GM12878 (cell line): ENCODE data around the gene LSR. TPM values are rescaled to one million over a fixed set of nuclear protein-coding genes. Genes with fewer than 3 reads are reported as not detected.

Experiments used
- ATF7 ChIP-seq: fragments of 450-650 bp; IDR thresholded peaks from 2 replicates; pipeline ENCODE4 v1.6.1; 2016; ENCODE audit warnings: low read depth, mild to moderate bottlenecking
- BCL11A ChIP-seq: IDR thresholded peaks from 2 replicates; pipeline ENCODE4 v1.6.1; 2011; ENCODE audit warnings: low read depth, low read length
- CBX3 ChIP-seq: fragments of 200-600 bp; sonication (generic); IDR thresholded peaks from 2 replicates; pipeline ENCODE4 v1.6.1; 2016; ENCODE audit warnings: low read depth, borderline replicate concordance
- CHD2 ChIP-seq: IDR thresholded peaks from 2 replicates; pipeline ENCODE4 v1.6.1; 2011; ENCODE audit warnings: low read depth, low read length, improper control_type of control experiment, borderline replicate concordance
- DPF2 ChIP-seq: fragments of 450-650 bp; IDR thresholded peaks from 2 replicates; pipeline ENCODE4 v1.6.1; 2017; ENCODE audit warnings: mild to moderate bottlenecking
- ETV6 ChIP-seq, 2 experiments: fragments of 450-650 bp in 1 of 2; IDR thresholded peaks in 1 of 2; conservative IDR thresholded peaks in 1 of 2; 2 replicates each; pipeline ENCODE4 v1.6.1; 2014; ENCODE audit warnings: antibody characterized with exemption in 1 of 2, borderline replicate concordance in 1 of 2, low read depth in 1 of 2, mild to moderate bottlenecking in 1 of 2, moderate library complexity in 1 of 2
- IRF3 ChIP-seq: fragments of 450-650 bp; IDR thresholded peaks from 2 replicates; pipeline ENCODE4 v1.6.1; 2014; ENCODE audit warnings: mild to moderate bottlenecking
- IRF4 ChIP-seq: IDR thresholded peaks from 2 replicates; pipeline ENCODE4 v1.6.1; 2011; ENCODE audit warnings: low read depth, low read length
- NFIC ChIP-seq: IDR thresholded peaks from 2 replicates; pipeline ENCODE4 v1.6.1; 2012; ENCODE audit warnings: low read depth, mild to moderate bottlenecking, inconsistent platforms, low read length, moderate library complexity
- NFYA ChIP-seq: IDR thresholded peaks from 2 replicates; pipeline ENCODE4 v1.6.1; 2011; ENCODE audit warnings: low read depth, mild to moderate bottlenecking, low read length, improper control_type of control experiment, borderline replicate concordance
- PAX8 ChIP-seq: fragments of 450-650 bp; IDR thresholded peaks from 2 replicates; pipeline ENCODE4 v1.6.1; 2017; ENCODE audit warnings: mild to moderate bottlenecking, moderate library complexity
- RB1 ChIP-seq: fragments of 450-650 bp; formaldehyde crosslinking; IDR thresholded peaks from 2 replicates; pipeline ENCODE4 v1.6.1; 2017; ENCODE audit warnings: mild to moderate bottlenecking, borderline replicate concordance
- RELA ChIP-seq: fragments of 450-650 bp; IDR thresholded peaks from 2 replicates; pipeline ENCODE4 v1.8.0; 2014; ENCODE audit warnings: borderline replicate concordance; ENCODE audit not compliant: partially characterized antibody
- SIN3A ChIP-seq: IDR thresholded peaks from 2 replicates; pipeline ENCODE4 v1.6.1; 2012; ENCODE audit warnings: low read depth, low read length, improper control_type of control experiment
- SMAD1 ChIP-seq: fragments of 450-650 bp; IDR thresholded peaks from 2 replicates; pipeline ENCODE4 v1.6.1; 2018; ENCODE audit warnings: mild to moderate bottlenecking, low read depth; ENCODE audit not compliant: partially characterized antibody
- TCF3 ChIP-seq: IDR thresholded peaks from 2 replicates; pipeline ENCODE4 v1.6.1; 2012; ENCODE audit warnings: low read depth, mild to moderate bottlenecking, low read length, borderline replicate concordance; ENCODE audit not compliant: insufficient read depth
- ZBTB4 ChIP-seq: fragments of 450-650 bp; formaldehyde crosslinking; IDR thresholded peaks from 2 replicates; pipeline ENCODE4 v1.4.0; 2022; ENCODE audit warnings: mild to moderate bottlenecking, moderate library complexity
- polyA plus RNA-seq, 11 experiments: library from polyadenylated mRNA; depleted of rRNA in 4 of 11; unstranded in 6 of 11; stranded (reverse) in 5 of 11; fragments of >200 nt; fragmentation: Nextera tagmentation in 4 of 11; fragmentation: Illumina TruSeq in 1 of 11; extraction: Ambion mirVana in 4 of 11; extraction: Trizol in 1 of 11; gene quantifications; 1 replicate in 1 of 11; 2 replicates in 10 of 11; pipeline versions ENCODE4 v1.2.1 to v1.2.3, GENCODE V29; 2011 to 2016; ENCODE audit warnings: inconsistent platforms in 2 of 11, missing spikeins in 2 of 11, low read depth in 1 of 11
- total RNA-seq, 4 experiments: library from RNA; depleted of rRNA in 3 of 4; stranded (reverse); fragments of >200 nt in 3 of 4; fragmentation: Illumina TruSeq in 1 of 4; extraction: Trizol in 1 of 4; gene quantifications; 2 replicates each; pipeline versions ENCODE4 v1.2.1 to v1.2.3, GENCODE V29; 2013 to 2021
- TF ChIP-seq, protein P1 (sequence below): fragments of 450-650 bp; formaldehyde crosslinking; IDR thresholded peaks from 2 replicates; pipeline ENCODE4 v1.4.0; 2020; ENCODE audit warnings: mild to moderate bottlenecking, moderate library complexity
- TF ChIP-seq, protein P2 (sequence below): IDR thresholded peaks from 2 replicates; pipeline ENCODE4 v1.6.1; 2011; ENCODE audit warnings: borderline replicate concordance, low read depth, mild to moderate bottlenecking, moderate library complexity, low read length; ENCODE audit not compliant: insufficient read depth, poor library complexity, severe bottlenecking

Gene LSR
- total and polyA plus RNA-seq, 10 of the 15 experiments (the other 5 are each of a cell fraction or from before 2014, with no cell fraction given), result 0.26 to 53.9 (median 26.3) TPM

DNA sequence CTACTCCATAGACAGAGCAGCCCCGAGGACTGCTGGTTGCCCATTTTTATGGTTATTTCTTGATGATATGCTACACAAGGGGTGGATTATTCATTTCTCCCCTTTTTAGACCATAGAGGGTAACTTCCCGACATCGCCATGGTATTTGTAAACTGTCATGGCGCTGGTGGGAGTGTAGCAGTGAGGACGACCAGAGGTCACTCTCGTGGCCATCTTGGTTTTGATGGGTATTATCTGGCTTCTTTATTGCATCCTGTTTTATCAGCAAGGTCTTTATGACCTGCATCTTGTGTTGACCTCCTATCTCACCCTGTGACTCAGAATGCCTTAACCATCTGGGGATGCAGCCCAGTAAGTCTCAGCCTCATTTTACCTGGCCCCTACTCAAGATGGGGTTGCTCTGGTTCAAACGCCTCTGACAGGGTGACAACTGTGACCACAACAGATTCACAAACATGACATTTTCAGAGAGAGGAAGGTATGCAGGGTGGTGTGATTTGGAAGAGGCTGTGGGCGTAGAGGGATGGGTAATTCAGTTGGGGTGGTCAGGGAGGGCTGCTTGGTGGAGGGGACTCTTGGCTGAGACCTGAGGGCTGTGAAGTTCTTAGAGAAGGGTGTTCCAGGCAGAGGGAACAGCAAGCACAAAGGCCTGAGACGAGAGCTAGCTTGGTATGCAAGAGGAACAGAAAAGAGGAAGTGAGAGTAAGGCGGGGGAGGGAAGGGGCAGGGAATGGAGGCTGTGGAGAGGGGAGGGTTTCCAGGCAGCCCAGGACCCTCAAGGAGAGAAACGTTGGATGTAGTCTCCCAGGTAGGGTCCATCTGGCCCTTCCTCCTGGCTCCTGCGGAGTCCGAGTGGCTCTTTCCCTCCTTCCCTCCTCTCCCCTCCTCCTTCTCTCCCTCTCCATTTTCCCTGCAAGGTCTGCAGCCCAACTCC, 43.7 kb upstream of the LSR start (continued):
- TF ChIP-seq, protein P1, sequence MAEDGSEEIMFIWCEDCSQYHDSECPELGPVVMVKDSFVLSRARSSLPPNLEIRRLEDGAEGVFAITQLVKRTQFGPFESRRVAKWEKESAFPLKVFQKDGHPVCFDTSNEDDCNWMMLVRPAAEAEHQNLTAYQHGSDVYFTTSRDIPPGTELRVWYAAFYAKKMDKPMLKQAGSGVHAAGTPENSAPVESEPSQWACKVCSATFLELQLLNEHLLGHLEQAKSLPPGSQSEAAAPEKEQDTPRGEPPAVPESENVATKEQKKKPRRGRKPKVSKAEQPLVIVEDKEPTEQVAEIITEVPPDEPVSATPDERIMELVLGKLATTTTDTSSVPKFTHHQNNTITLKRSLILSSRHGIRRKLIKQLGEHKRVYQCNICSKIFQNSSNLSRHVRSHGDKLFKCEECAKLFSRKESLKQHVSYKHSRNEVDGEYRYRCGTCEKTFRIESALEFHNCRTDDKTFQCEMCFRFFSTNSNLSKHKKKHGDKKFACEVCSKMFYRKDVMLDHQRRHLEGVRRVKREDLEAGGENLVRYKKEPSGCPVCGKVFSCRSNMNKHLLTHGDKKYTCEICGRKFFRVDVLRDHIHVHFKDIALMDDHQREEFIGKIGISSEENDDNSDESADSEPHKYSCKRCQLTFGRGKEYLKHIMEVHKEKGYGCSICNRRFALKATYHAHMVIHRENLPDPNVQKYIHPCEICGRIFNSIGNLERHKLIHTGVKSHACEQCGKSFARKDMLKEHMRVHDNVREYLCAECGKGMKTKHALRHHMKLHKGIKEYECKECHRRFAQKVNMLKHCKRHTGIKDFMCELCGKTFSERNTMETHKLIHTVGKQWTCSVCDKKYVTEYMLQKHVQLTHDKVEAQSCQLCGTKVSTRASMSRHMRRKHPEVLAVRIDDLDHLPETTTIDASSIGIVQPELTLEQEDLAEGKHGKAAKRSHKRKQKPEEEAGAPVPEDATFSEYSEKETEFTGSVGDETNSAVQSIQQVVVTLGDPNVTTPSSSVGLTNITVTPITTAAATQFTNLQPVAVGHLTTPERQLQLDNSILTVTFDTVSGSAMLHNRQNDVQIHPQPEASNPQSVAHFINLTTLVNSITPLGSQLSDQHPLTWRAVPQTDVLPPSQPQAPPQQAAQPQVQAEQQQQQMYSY (CRISPR knock-in tag), result peak; percentile 96
- peak; percentile 100 for TF ChIP-seq DPF2
- TF ChIP-seq CHD2, result peak; percentile 87
- TF ChIP-seq, protein P2, sequence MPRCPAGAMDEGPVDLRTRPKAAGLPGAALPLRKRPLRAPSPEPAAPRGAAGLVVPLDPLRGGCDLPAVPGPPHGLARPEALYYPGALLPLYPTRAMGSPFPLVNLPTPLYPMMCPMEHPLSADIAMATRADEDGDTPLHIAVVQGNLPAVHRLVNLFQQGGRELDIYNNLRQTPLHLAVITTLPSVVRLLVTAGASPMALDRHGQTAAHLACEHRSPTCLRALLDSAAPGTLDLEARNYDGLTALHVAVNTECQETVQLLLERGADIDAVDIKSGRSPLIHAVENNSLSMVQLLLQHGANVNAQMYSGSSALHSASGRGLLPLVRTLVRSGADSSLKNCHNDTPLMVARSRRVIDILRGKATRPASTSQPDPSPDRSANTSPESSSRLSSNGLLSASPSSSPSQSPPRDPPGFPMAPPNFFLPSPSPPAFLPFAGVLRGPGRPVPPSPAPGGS, result peak; percentile 90
- TF ChIP-seq ETV6 (conservative IDR thresholded peaks at IDR 0.05 in 1 of 2, IDR thresholded peaks at IDR 0.05 in 1 of 2; ENCODE audit: borderline replicate concordance in 1 of 2, low read depth in 1 of 2), result peak in 1 of 2 experiments; percentile 63; a peak in 2 of 4 replicates
- peak; percentile 47 for TF ChIP-seq SMAD1
- no peak for TF ChIP-seq NFYA
- peak; percentile 71 for TF ChIP-seq RELA
- no peak for TF ChIP-seq CBX3
- no peak for TF ChIP-seq PAX8
- no peak for TF ChIP-seq SIN3A
- TF ChIP-seq IRF4, result peak; percentile 100
- peak; percentile 58; the same call in 1 of the 2 replicates for TF ChIP-seq RB1
- TF ChIP-seq TCF3, result peak; percentile 84; the same call in 1 of the 2 replicates
- peak; percentile 82 for TF ChIP-seq ATF7
- TF ChIP-seq NFIC, result peak; percentile 75; the same call in 1 of the 2 replicates
- peak; percentile 92 for TF ChIP-seq ZBTB4 (CRISPR knock-in tag)
- peak; percentile 98 for TF ChIP-seq BCL11A
- no peak; the same call in 1 of the 2 replicates for TF ChIP-seq IRF3
